ENCODE data around the gene RERE.
A peak's percentile ranks its signal among the peaks of the same experiment; 100 is the strongest.

The RERE gene

DNA sequence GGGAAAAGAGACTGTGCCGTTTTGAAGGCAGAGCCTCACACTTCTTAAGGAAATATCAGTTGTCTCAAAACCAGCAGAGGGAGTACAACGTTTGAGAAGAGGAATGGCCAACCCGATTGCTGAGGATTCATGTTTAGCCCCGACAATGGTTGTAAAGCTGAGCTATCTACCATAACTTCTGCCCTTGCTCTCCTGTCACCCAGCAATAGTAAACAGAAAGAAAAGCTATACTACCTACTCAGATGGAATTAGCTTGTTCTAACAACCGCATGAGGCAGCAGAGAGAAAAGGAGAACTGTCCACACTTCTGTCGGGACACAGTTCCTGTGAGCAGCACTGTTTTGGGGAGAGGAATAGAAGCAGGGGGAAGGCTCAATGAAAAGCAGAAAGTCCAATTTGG, 408.3 kb downstream of the RERE start:
- Histone ChIP-seq H3K79me2 (ENCODE audit: control insufficient read depth, insufficient read depth, low read length, poor library complexity) (peaks cover 4% of the 10 kb centered on the region), H3K4me1 (ENCODE audit: control insufficient read depth in 1 of 2, insufficient read depth in 2 of 2, low read length in 2 of 2) (peaks cover 1 to 2% of the 10 kb centered on the region in 2 experiments), H4K12ac (ENCODE audit: low read depth, low read length) (no peak overlapping the region), H3K9ac (ENCODE audit: low read length) (no peak overlapping the region), H4K8ac (ENCODE audit: low read depth, low read length) (no peak overlapping the region), H3K27me3 (ENCODE audit: insufficient read depth, low read length) (no peaks in the 10 kb centered on the region), H3K4ac (ENCODE audit: low read depth, low read length) (peak overlapping the region; percentile 64), H3K27ac (ENCODE audit: low read depth, low read length) (no peak overlapping the region), H2AK5ac (ENCODE audit: low read length) (no peak overlapping the region), H3K36me3 (ENCODE audit: control insufficient read depth in 1 of 2, insufficient read depth in 2 of 2, low read length in 2 of 2) (peaks cover 19 to 33% of the 10 kb centered on the region in 2 experiments), H3K4me2 (ENCODE audit: low read length) (no peak overlapping the region), H2BK120ac (ENCODE audit: insufficient read depth, low read length, poor library complexity) (no peak overlapping the region), H3K14ac (ENCODE audit: low read length) (no peak overlapping the region), H3K9me3 (ENCODE audit: insufficient read depth, low read depth, low read length) (no peaks in the 10 kb centered on the region), H3K23ac (ENCODE audit: low read length) (no peak overlapping the region), H3K79me1 (ENCODE audit: low read length) (peaks cover 1% of the 10 kb centered on the region), H3K4me3 (ENCODE audit: low read depth, low read length) (no peak overlapping the region), H2AFZ (ENCODE audit: insufficient read depth, low read length, poor library complexity) (no peak overlapping the region), H2BK5ac (ENCODE audit: low read depth, low read length, poor library complexity) (no peak overlapping the region), H2BK12ac (ENCODE audit: low read length) (no peak overlapping the region), H3K18ac (ENCODE audit: low read length) (no peak overlapping the region), H4K91ac (ENCODE audit: low read depth, low read length) (no peak overlapping the region)
- WGBS (ENCODE audit: extremely low coverage, insufficient coverage, insufficient read length): no CpG with 5 or more reads among the region's 6 CpGs
- peak in 1 of 2 donors; percentile 50 for DNase-seq

DNA sequence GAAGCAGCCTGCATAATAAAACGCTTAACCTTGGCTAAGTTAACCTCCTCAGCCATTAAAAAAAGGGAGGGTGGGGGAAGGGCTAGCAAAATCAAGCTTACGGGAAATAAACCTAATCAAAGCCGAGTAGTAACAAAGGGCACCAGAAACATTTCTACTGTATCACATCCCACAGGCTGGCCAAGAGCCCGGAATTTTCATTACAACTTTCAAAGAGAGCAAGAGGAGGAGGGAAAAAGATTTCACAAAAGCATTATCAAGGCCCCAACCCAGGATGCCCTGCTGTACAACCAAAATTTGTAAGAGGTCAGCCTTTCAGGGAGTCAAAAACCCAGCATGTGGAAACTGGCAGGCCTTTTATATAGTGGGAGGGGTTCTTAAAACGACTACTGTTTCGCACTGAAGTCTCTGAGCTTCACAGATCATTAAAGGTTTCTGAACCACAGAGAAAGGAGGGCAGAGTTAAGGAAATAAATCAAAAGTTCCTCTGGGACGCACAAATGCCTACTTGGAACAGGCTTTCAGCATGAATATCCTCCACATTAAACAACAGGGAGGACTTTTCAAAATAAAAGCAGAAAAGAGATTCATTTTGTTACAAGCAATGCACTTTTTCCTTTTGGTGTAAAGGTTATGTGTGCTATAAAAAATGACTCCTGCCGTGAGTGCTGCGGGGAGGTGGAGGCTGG, 409.1 kb downstream of the RERE start:
- Histone ChIP-seq H3K79me1 (ENCODE audit: low read length) (peaks cover 1% of the 10 kb centered on the region), H4K91ac (ENCODE audit: low read depth, low read length) (no peak overlapping the region), H4K12ac (ENCODE audit: low read depth, low read length) (no peak overlapping the region), H3K14ac (ENCODE audit: low read length) (no peak overlapping the region), H4K8ac (ENCODE audit: low read depth, low read length) (no peak overlapping the region), H3K9ac (ENCODE audit: low read length) (no peak overlapping the region), H3K23ac (ENCODE audit: low read length) (no peak overlapping the region), H3K36me3 (ENCODE audit: control insufficient read depth in 1 of 2, insufficient read depth in 2 of 2, low read length in 2 of 2) (peaks cover 13 to 28% of the 10 kb centered on the region in 2 experiments), H3K9me3 (ENCODE audit: insufficient read depth, low read depth, low read length) (no peaks in the 10 kb centered on the region), H3K4ac (ENCODE audit: low read depth, low read length) (peak overlapping the region; percentile 64), H2BK5ac (ENCODE audit: low read depth, low read length, poor library complexity) (no peak overlapping the region), H3K27me3 (ENCODE audit: insufficient read depth, low read length) (no peaks in the 10 kb centered on the region), H3K79me2 (ENCODE audit: control insufficient read depth, insufficient read depth, low read length, poor library complexity) (peaks cover 4% of the 10 kb centered on the region), H2AK5ac (ENCODE audit: low read length) (no peak overlapping the region), H2BK12ac (ENCODE audit: low read length) (no peak overlapping the region), H3K27ac (ENCODE audit: low read depth, low read length) (no peak overlapping the region), H3K4me1 (ENCODE audit: control insufficient read depth in 1 of 2, insufficient read depth in 2 of 2, low read length in 2 of 2) (peaks cover 1 to 2% of the 10 kb centered on the region in 2 experiments), H2AFZ (ENCODE audit: insufficient read depth, low read length, poor library complexity) (no peak overlapping the region), H3K18ac (ENCODE audit: low read length) (no peak overlapping the region), H3K4me3 (ENCODE audit: low read depth, low read length) (no peak overlapping the region), H3K4me2 (ENCODE audit: low read length) (no peak overlapping the region), H2BK120ac (ENCODE audit: insufficient read depth, low read length, poor library complexity) (no peak overlapping the region)
- no peak for DNase-seq
- no CpG with 5 or more reads among the region's 9 CpGs for WGBS (ENCODE audit: extremely low coverage, insufficient coverage, insufficient read length)

- H4K8ac ChIP-seq (ENCODE audit: low read depth, low read length): no peak overlapping the region
- no peak overlapping the region for H3K14ac ChIP-seq (ENCODE audit: low read length)
Observed at GRCh38 chr1:8407652-8408051, 409.8 kb downstream of the RERE start.

GRCh38 chr1:8406960-8407359, 410.5 kb downstream of the RERE start:
- Histone ChIP-seq H3K79me1 (ENCODE audit: low read length) (peaks cover 1% of the 10 kb centered on the region), H2BK12ac (ENCODE audit: low read length) (no peak overlapping the region), H3K4ac (ENCODE audit: low read depth, low read length) (no peak overlapping the region), H3K79me2 (ENCODE audit: control insufficient read depth, insufficient read depth, low read length, poor library complexity) (peaks cover 1% of the 10 kb centered on the region), H2BK5ac (ENCODE audit: low read depth, low read length, poor library complexity) (no peak overlapping the region), H2AFZ (ENCODE audit: insufficient read depth, low read length, poor library complexity) (no peak overlapping the region), H3K23ac (ENCODE audit: low read length) (no peak overlapping the region), H3K9me3 (ENCODE audit: insufficient read depth, low read depth, low read length) (no peaks in the 10 kb centered on the region), H4K91ac (ENCODE audit: low read depth, low read length) (no peak overlapping the region), H2BK120ac (ENCODE audit: insufficient read depth, low read length, poor library complexity) (no peak overlapping the region), H3K9ac (ENCODE audit: low read length) (no peak overlapping the region), H3K27me3 (ENCODE audit: insufficient read depth, low read length) (no peaks in the 10 kb centered on the region), H3K14ac (ENCODE audit: low read length) (no peak overlapping the region), H3K18ac (ENCODE audit: low read length) (no peak overlapping the region), H4K8ac (ENCODE audit: low read depth, low read length) (no peak overlapping the region), H3K27ac (ENCODE audit: low read depth, low read length) (no peak overlapping the region), H3K4me1 (ENCODE audit: control insufficient read depth in 1 of 2, insufficient read depth in 2 of 2, low read length in 2 of 2) (peaks cover 1 to 2% of the 10 kb centered on the region in 2 experiments), H3K4me3 (ENCODE audit: low read depth, low read length) (no peak overlapping the region), H3K36me3 (ENCODE audit: control insufficient read depth in 1 of 2, insufficient read depth in 2 of 2, low read length in 2 of 2) (peaks cover 17 to 31% of the 10 kb centered on the region in 2 experiments), H3K4me2 (ENCODE audit: low read length) (no peak overlapping the region), H2AK5ac (ENCODE audit: low read length) (no peak overlapping the region), H4K12ac (ENCODE audit: low read depth, low read length) (no peak overlapping the region)
- peak in 1 of 2 donors; percentile 39 for DNase-seq
- WGBS (ENCODE audit: extremely low coverage, insufficient coverage, insufficient read length): no CpG with 5 or more reads among the region's 4 CpGs

More at GRCh38 chr1:8407652-8408051, 409.8 kb downstream of the RERE start:
- no peak overlapping the region for H2AK5ac ChIP-seq (ENCODE audit: low read length)
- H4K91ac ChIP-seq (ENCODE audit: low read depth, low read length): no peak overlapping the region
- no peaks in the 10 kb centered on the region for H3K9me3 ChIP-seq (ENCODE audit: insufficient read depth, low read depth, low read length)
- H3K27ac ChIP-seq (ENCODE audit: low read depth, low read length): no peak overlapping the region
- no peak overlapping the region for H2BK5ac ChIP-seq (ENCODE audit: low read depth, low read length, poor library complexity)
- DNase-seq: no peak
- H2AFZ ChIP-seq (ENCODE audit: insufficient read depth, low read length, poor library complexity): no peak overlapping the region
- H3K4ac ChIP-seq (ENCODE audit: low read depth, low read length): peak overlapping the region; percentile 10
- no peak overlapping the region for H3K4me3 ChIP-seq (ENCODE audit: low read depth, low read length)
- H3K79me2 ChIP-seq (ENCODE audit: control insufficient read depth, insufficient read depth, low read length, poor library complexity): peaks cover 2% of the 10 kb centered on the region
- H3K27me3 ChIP-seq (ENCODE audit: insufficient read depth, low read length): no peaks in the 10 kb centered on the region
- H3K4me2 ChIP-seq (ENCODE audit: low read length): no peak overlapping the region
- peaks cover 15 to 26% of the 10 kb centered on the region in 2 experiments for H3K36me3 ChIP-seq (ENCODE audit: control insufficient read depth in 1 of 2, insufficient read depth in 2 of 2, low read length in 2 of 2)
- H4K12ac ChIP-seq (ENCODE audit: low read depth, low read length): no peak overlapping the region
- no peak overlapping the region for H2BK12ac ChIP-seq (ENCODE audit: low read length)
- no peak overlapping the region for H3K9ac ChIP-seq (ENCODE audit: low read length)
- H3K4me1 ChIP-seq (ENCODE audit: control insufficient read depth in 1 of 2, insufficient read depth in 2 of 2, low read length in 2 of 2): peaks cover 1 to 2% of the 10 kb centered on the region in 2 experiments
- H3K79me1 ChIP-seq (ENCODE audit: low read length): peaks cover 1% of the 10 kb centered on the region
- no peak overlapping the region for H3K18ac ChIP-seq (ENCODE audit: low read length)
- WGBS (ENCODE audit: extremely low coverage, insufficient coverage, insufficient read length): no CpG with 5 or more reads among the region's 5 CpGs
- H3K23ac ChIP-seq (ENCODE audit: low read length): no peak overlapping the region
- H2BK120ac ChIP-seq (ENCODE audit: insufficient read depth, low read length, poor library complexity): no peak overlapping the region
